Measurements from ENCODE around the gene PACS1.
"Not testable (repeated sequence)": the region's sequence is repeated elsewhere in the genome, so short reads cannot be mapped to it uniquely, and the experiment has no call there.

The PACS1 gene

DNA sequence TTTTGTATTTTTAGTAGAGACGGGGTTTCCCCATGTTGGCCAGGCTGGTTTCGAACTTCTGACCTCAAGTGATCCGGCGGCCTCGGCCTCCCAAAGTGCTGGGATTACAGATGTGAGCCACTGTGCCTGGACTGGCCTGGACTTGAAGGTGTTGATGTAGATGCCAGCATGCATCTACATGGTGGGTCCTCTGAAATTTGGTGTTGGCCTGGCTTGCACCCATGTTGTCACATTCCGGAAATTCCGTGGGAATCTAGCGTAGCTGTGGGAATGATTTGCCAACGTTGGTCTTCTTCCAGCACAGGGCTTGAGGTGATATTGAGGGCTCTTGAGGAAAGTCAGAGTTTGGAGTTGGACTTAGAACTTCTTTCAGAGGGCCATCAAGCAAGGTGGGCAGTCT lies 6.5 kb downstream of the PACS1 start:
- DNase-seq (ENCODE audit: low read depth in 2 of 2), result no peak

DNA sequence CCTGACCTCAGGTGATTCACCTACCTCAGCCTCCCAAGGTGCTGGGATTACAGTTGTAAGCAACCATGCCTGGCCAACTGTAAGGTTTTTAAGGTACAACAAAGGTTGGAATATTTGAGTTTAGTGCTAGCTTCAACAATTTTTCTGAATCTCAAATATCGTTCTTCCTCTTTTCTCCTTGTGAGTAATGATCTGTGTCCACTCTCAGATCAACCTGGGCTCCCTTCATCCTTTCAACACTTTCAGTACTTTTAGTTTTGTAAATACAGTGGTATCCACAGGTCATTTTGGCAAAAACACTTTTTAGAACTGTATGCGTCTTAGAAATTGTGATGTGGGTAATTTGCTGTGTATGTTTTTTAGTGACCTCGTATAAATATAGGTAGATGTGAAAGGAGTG lies 7.9 kb downstream of the PACS1 start:
- DNase-seq (ENCODE audit: low read depth in 2 of 2), result no peak

DNA sequence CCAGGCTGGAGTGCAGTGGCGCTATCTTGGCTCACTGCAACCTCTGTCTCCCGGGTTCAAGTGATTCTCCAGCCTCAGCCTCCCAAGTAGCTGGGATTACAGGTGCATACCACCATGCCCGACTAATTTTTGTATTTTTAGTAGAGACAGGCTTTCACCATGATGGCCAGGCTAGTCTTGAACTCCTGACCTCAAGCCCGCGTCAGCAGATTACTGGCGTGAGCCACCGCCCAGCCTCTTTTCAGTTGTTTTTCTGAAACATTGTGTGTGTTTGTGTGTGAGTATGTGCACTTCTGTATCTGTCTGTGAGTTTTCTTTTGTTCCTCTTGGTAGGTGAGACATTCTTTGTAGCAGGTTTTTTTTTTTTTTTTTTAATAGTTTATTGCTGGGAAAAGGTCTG lies 8.9 kb downstream of the PACS1 start:
- not testable (repeated sequence) for DNase-seq (ENCODE audit: low read depth in 2 of 2)

DNA sequence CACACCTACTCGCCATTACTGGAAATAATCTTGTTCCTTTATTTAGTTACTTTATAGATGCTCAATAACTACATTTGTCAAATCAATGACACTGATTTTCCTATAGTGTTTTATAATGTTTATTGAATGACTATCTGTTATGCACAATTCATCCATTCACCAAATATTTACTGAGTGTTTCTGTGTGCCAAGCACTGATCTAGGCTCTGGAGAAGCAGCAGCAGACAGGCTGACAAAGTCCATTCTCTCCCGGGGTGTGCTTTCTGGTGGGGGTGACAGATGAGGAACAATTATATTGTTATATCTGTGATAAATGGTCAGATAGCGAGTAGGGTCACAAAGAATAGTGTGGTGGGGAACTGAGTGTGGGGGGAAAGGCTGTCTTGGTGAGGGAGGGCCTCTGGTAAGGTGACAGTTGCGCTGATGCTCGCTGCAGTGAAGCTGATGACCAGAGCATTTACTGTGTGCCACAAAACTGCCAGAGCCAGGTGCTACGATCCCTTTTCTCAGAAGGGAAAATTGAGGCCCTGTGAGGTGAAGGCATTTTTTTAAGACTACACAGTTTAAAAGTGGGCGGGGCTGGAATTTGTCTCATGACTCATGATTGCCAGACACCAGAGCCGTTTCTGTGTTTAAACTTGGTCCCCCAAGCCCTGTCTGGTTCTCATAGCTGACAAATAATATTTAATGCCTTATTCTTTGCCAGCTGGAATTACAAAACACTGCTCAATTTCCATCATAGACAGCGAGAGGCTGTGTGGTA lies 10.2 kb downstream of the PACS1 start:
- peak; percentile 48 to 49 for DNase-seq (ENCODE audit: low read depth in 2 of 2)

DNA sequence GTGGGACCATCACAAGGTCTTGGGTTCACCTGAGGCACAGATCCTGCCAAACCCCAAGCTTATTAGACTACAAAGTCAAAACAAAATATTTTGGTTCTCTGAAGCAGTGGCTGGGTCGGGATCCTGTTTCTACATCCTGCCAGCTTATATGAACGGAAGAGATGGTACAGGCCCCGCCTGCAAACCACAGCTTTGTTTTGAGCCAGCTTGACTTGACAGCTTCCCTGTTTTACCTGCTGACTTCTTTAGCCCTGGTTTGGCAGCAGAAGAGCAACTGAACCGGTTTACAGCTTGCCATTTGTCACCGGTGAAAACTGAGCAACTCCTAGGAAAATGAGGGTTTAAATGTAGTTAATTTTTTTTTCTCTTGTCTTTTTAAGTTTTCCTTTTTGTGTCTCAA lies 11.4 kb downstream of the PACS1 start:
- DNase-seq (ENCODE audit: low read depth in 2 of 2), result peak in 1 of 2 donors; percentile 51

DNA sequence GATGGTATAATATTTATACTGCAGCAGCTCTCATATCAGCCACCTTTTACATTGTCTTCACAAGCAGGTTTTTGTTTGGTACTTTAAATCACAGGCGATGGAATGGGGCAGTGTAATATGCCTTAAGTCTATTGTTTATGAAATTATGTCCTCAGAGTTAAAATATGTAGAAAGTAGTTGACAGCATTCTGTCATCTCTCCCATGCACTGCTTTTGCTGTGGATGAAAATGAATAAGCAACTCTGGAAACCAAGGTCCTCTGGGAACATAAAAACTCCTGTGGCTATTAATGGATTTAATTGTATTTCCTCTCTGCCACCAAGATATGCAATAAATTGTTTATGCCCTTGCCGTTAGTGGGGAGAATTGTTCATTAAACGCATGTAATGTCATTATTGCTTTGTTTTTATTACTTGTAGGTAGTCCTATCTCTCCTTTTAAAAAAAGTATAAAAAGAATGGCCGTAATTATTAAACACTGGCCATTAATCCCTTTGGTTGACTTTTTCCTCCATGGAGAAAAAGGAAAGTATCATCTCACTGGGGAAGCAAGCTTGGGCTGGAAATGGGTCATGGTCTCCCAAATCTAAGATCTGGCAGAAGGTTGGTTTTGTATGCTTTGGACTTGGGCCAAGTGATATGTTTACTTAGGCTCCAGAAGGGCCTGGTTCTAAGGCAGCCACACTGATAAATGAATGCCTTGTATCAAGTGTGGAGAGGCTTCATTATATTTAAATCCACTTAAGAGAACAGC lies 13.1 kb downstream of the PACS1 start:
- no peak for DNase-seq (ENCODE audit: low read depth in 2 of 2)

DNA sequence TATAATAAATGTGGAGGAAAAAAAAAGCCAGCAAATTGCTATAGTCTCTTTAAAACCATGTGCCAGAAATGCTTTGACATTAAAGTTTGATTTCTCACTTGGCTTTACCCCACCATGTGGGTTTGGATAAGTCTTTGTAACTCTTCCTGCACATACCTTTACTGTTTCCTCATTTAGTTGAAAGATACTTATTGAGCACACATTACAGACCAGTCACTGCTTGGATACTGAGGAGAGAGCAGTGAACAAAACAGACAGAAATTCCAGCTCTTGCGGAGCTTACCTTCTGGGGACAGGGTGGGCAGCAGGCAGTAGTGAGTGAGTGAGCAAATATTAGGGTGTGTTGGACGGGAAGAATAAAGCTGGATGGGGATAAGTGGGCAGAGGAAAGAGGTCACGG lies 13.7 kb downstream of the PACS1 start:
- no peak for DNase-seq (ENCODE audit: low read depth in 2 of 2)

DNA sequence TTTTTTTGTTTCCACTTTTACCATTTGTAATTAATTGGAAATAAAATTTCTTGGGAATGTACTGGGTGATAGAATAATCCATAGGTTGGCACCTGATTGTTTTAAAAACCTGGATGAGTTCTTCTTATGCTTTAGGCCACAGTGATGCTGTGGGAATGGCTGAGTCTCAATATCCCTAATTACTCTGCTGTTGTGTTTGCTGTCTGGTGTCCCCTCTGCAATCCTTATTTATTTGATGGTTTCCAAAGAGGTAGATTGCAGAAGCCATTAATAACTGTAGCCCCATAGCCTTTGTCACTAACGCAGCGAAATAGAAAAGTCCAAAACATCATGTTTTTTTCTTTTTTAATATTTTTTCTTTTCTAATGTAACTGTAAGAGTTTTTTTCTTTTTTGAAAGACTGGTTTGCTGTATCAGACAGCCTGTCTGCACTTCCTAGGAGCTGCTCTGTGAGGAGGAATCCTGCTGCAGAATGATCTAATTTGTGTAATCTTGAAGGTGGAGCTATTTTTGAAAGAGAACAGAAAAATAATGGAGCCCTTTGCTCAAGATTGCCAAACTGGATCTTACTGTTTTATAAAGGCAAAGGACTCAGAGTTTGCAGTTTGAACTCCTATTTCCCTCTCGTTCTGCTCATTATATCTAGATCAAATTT lies 14.9 kb downstream of the PACS1 start:
- no peak for DNase-seq (ENCODE audit: low read depth in 2 of 2)

DNA sequence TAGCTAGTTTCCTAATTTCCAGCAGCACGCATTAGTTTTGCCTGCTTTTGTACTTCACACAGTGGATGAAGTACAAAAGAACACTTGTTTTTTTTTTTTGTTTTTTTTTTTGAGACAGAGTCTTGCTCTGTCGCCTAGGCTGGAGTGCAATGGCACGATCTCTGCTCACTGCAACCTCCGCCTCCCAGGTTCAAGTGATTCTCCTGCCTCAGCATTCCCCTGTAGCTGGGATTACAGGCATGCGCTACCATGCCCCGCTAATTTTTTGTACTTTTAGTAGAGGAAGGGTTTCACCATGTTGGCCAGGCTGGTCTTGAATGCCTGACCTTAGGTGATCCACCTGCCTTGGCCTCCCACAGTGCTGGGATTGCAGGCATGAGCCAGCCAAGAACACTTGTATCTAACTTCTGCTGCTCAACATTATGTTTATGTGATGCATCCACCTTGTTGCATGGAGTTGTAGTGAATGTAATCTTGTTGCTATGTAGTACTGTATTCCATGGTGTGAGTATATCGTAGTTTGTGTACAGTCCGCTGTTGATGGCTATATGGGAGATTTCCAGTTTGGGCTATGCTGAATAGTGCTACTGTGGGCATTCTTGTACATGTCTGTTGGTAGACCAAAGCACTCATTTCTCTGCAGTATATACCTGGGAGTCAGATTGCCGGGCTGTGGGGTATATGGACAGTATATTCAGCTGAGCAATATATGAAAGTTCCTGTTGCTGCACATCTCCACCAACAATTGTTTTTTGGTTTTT lies 17.3 kb downstream of the PACS1 start:
- no peak for DNase-seq (ENCODE audit: low read depth in 2 of 2)

DNA sequence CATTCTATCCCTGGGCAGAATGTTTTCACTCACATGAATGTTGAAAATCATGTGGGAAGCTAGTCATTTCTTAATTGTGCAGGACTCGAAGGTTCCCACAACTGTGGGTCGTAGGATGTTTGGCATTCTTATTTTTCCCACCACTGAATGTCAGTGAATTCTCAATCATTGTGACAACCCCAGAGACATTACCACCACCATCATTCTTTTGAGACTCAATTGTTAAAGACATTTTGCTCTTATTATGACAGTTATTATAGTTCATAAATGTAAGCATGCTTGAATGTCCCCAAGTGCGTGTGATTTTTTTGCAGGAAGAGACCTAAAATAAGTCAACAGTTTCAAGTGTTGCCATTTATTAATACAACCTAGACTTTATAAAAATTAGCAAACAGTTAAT lies 19.0 kb downstream of the PACS1 start:
- DNase-seq (ENCODE audit: low read depth in 2 of 2), result no peak

DNA sequence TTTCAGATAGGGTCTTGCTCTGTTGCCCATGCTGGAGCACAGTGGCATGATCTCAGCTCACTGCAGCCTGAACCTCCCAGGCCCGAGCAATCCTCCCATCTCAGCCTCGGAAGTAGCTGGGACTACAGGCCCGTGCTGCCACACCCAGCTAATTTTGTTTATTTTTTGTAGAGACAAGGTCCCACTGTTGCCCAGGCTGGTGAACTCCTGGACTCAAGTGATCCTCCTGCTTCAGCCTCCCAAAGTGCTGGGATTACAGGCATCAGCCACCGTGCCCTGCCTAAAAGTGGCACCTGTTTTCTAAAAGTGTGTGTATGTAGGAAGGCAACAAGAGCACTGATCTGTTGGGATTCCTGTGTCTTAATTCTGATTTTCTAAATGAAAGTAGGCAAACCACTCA lies 20.2 kb downstream of the PACS1 start:
- DNase-seq (ENCODE audit: low read depth in 2 of 2), result no peak

DNA sequence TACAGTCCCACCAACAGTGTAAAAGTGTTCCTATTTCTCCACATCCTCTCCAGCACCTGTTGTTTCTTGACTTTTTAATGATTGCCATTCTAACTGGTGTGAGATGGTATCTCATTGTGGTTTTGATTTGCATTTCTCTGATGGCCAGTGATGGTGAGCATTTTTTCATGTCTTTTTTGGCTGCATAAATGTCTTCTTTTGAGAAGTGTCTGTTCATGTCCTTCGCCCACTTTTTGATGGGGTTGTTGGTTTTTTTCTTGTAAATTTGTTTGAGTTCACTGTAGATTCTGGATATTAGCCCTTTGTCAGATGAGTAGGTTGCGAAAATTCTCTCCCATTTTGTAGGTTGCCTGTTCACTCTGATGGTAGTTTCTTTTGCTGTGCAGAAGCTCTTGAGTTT lies 22.1 kb downstream of the PACS1 start:
- not testable (repeated sequence) for DNase-seq (ENCODE audit: low read depth in 2 of 2)

DNA sequence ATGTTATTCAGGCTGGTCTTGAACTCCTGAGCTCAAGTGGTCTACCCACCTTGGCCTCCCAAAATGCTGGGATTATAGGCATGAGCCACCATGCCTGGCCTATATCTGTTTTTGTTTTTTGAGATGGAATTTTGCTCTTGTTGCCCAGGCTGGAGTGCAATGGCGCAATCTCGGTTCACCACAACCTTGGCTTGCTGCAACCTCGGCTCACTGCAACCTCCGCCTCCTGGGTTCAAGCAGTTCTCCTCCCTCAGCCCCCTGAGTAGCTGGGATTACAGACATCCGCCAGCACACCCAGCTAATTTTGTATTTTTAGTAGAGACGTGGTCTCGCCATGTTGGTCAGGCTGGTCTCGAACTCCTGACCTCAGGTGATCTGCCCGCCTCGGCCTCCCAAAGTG lies 29.7 kb downstream of the PACS1 start:
- DNase-seq (ENCODE audit: low read depth in 2 of 2), result not testable (repeated sequence)

DNA sequence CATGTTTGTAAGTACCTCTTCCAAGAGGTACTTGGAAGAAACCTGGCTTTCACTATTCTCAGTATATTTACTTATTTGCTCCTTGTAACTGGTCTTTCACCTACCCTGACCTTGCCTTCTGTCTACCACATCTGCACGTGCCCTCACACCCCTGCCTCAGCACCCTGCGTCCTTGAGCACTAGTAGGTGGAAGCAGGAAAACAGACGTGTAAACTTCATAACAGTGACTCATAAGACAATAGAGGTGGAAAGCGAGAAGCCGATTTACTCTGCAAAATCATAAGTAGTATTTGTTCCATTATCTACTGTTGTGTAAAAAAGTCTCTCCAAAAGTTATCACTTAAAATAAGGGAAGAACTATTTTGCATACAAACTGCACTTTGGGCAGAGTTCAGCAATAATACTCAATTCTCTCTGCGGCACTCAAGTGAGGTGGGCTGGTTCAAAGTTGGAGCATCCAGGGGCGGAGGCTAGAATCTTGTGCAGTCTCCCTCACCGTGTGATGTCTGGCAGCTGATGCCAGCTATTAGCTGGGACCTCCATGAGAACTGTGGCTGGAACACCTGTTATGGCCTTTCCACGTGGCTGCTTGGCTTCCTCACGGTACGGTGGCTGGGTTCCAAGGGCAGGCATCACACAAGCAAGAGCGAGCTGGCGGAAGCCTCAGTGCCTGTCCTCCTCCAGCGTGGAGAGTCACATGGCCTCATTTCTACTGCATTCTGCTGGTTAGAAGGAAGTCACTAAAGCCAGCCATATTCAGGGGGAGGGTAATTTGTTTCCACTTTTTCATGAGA lies 30.4 kb downstream of the PACS1 start:
- peak; percentile 30 to 35 for DNase-seq (ENCODE audit: low read depth in 2 of 2)

DNA sequence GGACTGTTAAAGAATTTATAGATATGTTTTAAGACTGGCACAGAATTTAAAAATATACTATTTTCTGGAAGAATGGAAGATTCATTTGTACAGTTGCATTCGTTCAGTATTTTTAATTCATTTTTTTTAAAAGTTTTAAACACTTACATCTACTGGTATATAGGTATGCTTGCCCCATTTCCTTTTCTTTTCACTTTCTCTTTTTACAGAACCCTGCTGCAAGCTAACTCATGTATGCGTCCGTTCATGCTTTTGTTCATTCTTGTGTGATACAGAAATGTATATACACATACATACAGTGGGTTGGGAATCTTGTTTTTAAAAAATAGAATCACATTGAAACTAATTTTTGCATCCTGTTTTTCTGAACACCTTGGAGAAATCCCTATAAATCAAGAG lies 31.0 kb downstream of the PACS1 start:
- no peak for DNase-seq (ENCODE audit: low read depth in 2 of 2)

DNA sequence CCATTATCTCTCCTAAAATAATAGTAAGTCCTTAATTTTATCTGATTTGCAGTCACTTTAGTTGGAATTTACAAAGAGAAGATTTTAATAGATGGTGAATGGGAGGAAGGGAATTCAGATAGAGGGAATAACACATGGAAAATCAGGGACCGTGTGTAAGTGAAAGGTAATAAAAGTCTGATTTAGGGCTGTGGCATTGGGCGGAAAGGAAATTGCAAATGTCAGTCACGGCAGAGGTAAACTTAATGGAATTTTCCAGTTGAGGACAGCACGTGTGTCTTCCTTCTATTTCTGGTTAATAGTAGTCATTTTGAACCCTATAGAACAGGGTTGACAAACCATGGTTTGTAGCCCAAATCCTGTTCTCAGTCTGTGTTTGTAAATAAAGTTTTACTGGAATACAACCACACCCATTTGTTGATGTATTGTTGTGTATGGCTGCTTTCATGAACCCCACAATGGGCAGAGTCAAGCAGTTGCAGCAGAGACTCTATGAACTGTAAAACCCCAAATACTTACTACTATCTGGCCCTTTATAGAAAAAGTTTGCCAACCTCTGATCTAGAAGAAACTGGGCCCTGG lies 34.1 kb downstream of the PACS1 start:
- no peak for DNase-seq (ENCODE audit: low read depth in 2 of 2)

DNA sequence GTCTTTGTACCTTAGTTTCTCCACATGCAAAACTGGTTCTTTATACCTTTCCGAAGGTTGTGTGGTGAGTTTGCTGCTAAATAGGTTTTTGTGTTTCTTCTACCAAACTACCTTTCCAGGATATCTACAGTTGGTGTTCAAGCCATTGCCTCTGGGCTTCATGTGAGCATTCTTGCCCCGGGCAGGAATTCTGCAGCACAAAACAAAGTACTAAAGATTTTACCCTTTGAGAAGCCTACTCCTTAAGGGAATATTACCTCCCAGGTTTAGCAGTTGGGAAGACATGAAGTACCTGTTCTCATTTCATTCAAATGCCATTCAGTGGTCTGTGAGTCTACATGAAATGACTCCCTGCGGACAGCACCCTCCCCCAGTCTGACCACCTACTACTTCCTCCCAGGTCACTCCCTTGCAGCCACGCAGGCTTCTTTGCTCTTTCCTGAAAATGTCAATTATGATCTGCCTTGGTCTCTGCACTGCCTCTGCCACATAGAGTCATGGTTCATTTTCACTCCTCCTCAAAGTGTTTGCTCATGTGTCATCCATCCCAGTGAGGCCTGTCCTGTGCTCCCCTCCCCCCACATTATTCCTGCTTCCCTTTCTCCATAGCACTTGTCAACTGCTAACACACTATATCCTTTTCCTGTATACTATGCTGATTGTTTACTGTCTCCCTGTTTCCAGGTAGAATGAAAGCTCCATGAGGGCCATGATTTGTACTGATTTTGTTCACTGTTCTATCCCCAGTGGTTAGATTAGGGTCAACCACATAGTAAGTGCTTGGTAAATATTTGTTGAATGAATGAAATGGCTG lies 36.9 kb downstream of the PACS1 start:
- no peak for DNase-seq (ENCODE audit: low read depth in 2 of 2)

DNA sequence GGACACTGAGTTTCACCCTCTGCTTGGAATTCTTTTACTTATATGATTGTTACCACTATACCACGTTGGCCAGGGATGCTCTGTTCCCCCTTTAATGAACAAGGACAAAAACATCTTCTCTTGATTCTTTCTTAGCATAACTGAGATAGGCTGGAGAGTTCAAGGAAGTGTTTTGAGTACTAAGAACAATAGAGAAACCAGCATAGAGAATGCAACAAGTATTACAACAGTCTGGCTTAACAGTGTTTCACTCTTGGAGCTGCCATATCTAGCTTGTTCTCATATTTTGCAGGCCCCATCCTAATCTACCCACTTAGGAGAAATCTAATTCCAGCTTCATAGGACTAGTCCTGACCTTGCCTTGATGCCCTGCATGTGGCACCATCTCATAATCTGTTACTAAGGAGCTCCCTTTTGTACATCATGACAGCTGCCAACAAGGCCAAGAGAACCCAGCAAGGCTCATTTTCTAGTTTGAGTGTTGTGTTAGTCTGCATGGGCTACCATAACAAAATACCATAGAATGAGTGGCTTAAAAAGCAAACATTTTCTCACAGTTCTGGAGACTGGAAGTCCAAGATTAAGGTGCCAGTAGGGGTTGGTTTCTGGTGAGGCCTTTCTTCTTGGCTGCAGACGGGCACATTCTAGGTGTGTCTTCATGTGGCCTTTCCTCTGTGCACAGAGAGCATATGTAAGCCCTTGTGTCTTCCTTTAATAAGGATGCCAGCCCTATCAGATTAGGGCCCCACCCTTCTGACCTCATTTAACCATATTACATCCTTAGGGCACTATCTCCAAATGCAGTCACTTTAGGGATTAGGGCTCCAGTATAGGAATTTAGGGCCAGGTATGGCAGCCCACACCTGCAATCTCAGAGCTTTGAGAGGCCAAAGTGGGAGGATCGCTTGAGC lies 37.8 kb downstream of the PACS1 start:
- no peak for DNase-seq (ENCODE audit: low read depth in 2 of 2)

DNA sequence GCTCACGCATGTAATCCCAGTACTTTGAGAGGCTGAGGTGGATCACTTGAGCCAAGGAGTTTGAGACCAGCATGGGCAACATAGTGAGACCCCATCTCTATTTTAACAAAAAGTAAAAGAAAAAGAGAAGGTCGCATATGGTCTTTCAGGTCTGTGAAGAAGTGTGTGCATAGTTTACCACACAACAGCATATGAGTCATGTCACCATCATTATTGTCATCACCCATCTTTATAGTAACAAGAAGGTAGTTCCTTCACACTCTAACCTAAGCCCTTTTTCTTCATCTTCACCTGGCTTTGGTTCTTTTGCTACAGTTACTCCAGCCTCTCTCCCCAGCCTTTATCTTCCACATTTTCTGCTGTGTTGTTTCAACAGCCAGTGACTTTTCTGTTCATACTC lies 39.2 kb downstream of the PACS1 start:
- no peak for DNase-seq (ENCODE audit: low read depth in 2 of 2)
